Breast epithelium (tissue), 3 donors: ENCODE results near the gene GPT2.

Source experiments
- POLR2A ChIP-seq: fragments of 450-650 bp; IDR thresholded peaks from one replicate; pipeline ENCODE4 v1.6.1; 2016; ENCODE audit warnings: antibody characterized with exemption, mild to moderate bottlenecking, moderate library complexity
- POLR2AphosphoS5 ChIP-seq, 3 donors: sonication (generic); formaldehyde crosslinking; IDR thresholded peaks; one replicate each; pipeline ENCODE4 v1.6.1; 2017; ENCODE audit warnings: antibody characterized with exemption in 3 of 3
- TF ChIP-seq, protein P1 (sequence below), 3 donors: fragments of 450-650 bp; IDR thresholded peaks; one replicate each; pipeline ENCODE4 v1.5.1; 2016 to 2017; ENCODE audit warnings: antibody characterized with exemption in 3 of 3, mild to moderate bottlenecking in 3 of 3, moderate library complexity in 3 of 3

DNA sequence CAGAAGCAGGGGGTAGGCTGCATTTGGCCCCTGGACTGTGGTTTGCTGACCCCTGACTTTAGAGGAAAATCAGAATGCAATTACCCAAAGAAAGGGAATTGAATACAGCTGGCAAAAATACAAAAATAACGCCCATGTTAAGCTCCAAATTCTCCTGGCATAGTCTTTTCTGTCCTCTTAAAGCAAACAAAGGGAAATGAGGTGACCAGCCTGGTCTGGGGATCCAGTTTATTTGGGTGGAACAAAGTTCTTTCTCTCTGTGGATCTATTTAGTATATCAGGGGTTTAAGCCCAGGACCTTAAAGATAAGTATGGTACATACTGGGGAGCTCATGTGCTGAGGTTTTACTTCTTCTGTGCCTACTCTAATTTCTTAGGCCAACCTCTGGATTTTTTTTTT, 65.8 kb downstream of the GPT2 start:
- TF ChIP-seq, protein P1, sequence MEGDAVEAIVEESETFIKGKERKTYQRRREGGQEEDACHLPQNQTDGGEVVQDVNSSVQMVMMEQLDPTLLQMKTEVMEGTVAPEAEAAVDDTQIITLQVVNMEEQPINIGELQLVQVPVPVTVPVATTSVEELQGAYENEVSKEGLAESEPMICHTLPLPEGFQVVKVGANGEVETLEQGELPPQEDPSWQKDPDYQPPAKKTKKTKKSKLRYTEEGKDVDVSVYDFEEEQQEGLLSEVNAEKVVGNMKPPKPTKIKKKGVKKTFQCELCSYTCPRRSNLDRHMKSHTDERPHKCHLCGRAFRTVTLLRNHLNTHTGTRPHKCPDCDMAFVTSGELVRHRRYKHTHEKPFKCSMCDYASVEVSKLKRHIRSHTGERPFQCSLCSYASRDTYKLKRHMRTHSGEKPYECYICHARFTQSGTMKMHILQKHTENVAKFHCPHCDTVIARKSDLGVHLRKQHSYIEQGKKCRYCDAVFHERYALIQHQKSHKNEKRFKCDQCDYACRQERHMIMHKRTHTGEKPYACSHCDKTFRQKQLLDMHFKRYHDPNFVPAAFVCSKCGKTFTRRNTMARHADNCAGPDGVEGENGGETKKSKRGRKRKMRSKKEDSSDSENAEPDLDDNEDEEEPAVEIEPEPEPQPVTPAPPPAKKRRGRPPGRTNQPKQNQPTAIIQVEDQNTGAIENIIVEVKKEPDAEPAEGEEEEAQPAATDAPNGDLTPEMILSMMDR (IDR thresholded peaks at IDR 0.05), result no peak
- TF ChIP-seq POLR2A (no peak), POLR2AphosphoS5 (IDR thresholded peaks at IDR 0.05) (no peak)
